Smooth muscle cell (in vitro differentiated cells): Measurements from ENCODE around the gene COL4A4. TPM values are rescaled to one million over a fixed set of nuclear protein-coding genes. Genes with fewer than 3 reads are reported as not detected.

ENCODE experiments used
- DNase-seq: peaks from one replicate; lab custom pipeline; 2025; ENCODE audit not compliant: unreplicated experiment; lab: John Stamatoyannopoulos, UW
- H2AFZ ChIP-seq: fragments of 200-600 bp; sonication (generic); 2 replicates; pipeline ENCODE4 v1.6.0; 2016; ENCODE audit warnings: antibody characterized with exemption, low read depth, mild to moderate bottlenecking
- H3F3A ChIP-seq: fragments of 200-600 bp; sonication (generic); 2 replicates; pipeline ENCODE4 v1.6.0; 2017; ENCODE audit warnings: antibody characterized with exemption, low read depth
- H3K27ac ChIP-seq: fragments of 200-600 bp; sonication (generic); 2 replicates; pipeline ENCODE4 v1.5.1; 2016; ENCODE audit warnings: low read depth, mild to moderate bottlenecking
- H3K27me3 ChIP-seq: fragments of 200-600 bp; sonication (generic); 2 replicates; pipeline ENCODE4 v1.6.1; 2016; ENCODE audit warnings: low read depth, mild to moderate bottlenecking
- H3K36me3 ChIP-seq: fragments of 200-600 bp; sonication (generic); 2 replicates; pipeline ENCODE4 v1.5.1; 2016; ENCODE audit warnings: low read depth
- H3K4me1 ChIP-seq: fragments of 200-600 bp; sonication (generic); 2 replicates; pipeline ENCODE4 v1.5.1; 2016; ENCODE audit warnings: low read depth
- H3K4me2 ChIP-seq: fragments of 200-600 bp; sonication (generic); 2 replicates; pipeline ENCODE4 v1.6.0; 2016; ENCODE audit warnings: mild to moderate bottlenecking
- H3K4me3 ChIP-seq: fragments of 200-600 bp; sonication (generic); 2 replicates; pipeline ENCODE4 v1.5.1; 2016; ENCODE audit warnings: mild to moderate bottlenecking
- H3K79me2 ChIP-seq: fragments of 200-600 bp; sonication (generic); 2 replicates; pipeline ENCODE4 v1.6.0; 2016; ENCODE audit warnings: low read depth, mild to moderate bottlenecking
- H3K9ac ChIP-seq: fragments of 200-600 bp; sonication (generic); 2 replicates; pipeline ENCODE4 v1.6.0; 2016; ENCODE audit warnings: low read depth
- H3K9me3 ChIP-seq: fragments of 200-600 bp; sonication (generic); replicated peaks from 2 replicates; pipeline ENCODE4 v1.5.1; 2016; ENCODE audit warnings: low read depth
- H4K20me1 ChIP-seq: fragments of 200-600 bp; sonication (generic); 2 replicates; pipeline ENCODE4 v1.6.0; 2016; ENCODE audit warnings: low read depth
- CTCF ChIP-seq: fragments of 200-600 bp; sonication (generic); IDR thresholded peaks from 2 replicates; pipeline ENCODE4 v1.5.1; 2017; ENCODE audit warnings: borderline replicate concordance, mild to moderate bottlenecking, antibody characterized with exemption; ENCODE audit not compliant: insufficient read depth, poor library complexity, severe bottlenecking
- WGBS: methylation state at CpG from one replicate; pipeline ENCODE4 v1.1.7; 2016; ENCODE audit warnings: low lambda C conversion rate; 5-methylcytosine and 5-hydroxymethylcytosine counted together
- polyA plus RNA-seq: library from polyadenylated mRNA; unstranded; fragments of >200 nt; fragmentation: Nextera tagmentation; extraction: Ambion mirVana; gene quantifications from 2 replicates; pipeline ENCODE4 v1.2.1, GENCODE V29; 2016
- total RNA-seq: library from RNA; depleted of rRNA; stranded (reverse); fragments of >200 nt; gene quantifications from 2 replicates; pipeline ENCODE4 v1.2.3, GENCODE V29; 2014

COL4A4 gene
- total RNA-seq (under 0.01 and 0.04 TPM in 2 replicates), polyA plus RNA-seq (0.05 and 0.15 TPM in 2 replicates)

GRCh38 chr2:227163998-227164762, at the start of gene COL4A4, which contains the start of gene COL4A3:
COL4A4 (minus strand) TSS chr2:227164205; CDS start chr2:227147483, 16,722 bp downstream.
COL4A3 (plus strand) TSS chr2:227164624; CDS start chr2:227164727, 103 bp downstream.
- DNase-seq, result no peak
- Histone ChIP-seq H3F3A (no peaks in the 10 kb centered on the region), H3K4me2 (peak within 1 kb of the TSS; percentile 91), H3K4me3 (peak within 1 kb of the TSS; percentile 51), H2AFZ (peak within 1 kb of the TSS; percentile 1), H3K79me2 (no peaks in the 10 kb centered on the region), H4K20me1 (no peaks in the 10 kb centered on the region), H3K36me3 (no peaks in the 10 kb centered on the region), H3K4me1 (peaks cover 13% of the 10 kb centered on the region), H3K27me3 (peaks cover 84% of the 10 kb centered on the region), H3K9me3 (peaks cover 6% of the 10 kb centered on the region), H3K27ac (no peak within 1 kb of the TSS), H3K9ac (no peak within 1 kb of the TSS)
- TF ChIP-seq CTCF, result no peak
- WGBS, result 0% methylated on average over 20 of the region's 77 CpGs

GRCh38 chr2:227207573-227207972, 43.6 kb upstream of the COL4A4 start:
- no peak overlapping the region for H3K9ac ChIP-seq
- H3K79me2 ChIP-seq, result no peaks in the 10 kb centered on the region
- no peaks in the 10 kb centered on the region for H3K9me3 ChIP-seq
- no peak for TF ChIP-seq CTCF
- no peak overlapping the region for H3K4me2 ChIP-seq
- H4K20me1 ChIP-seq, result no peaks in the 10 kb centered on the region
- no peaks in the 10 kb centered on the region for H3K36me3 ChIP-seq
- H3K4me3 ChIP-seq, result no peak overlapping the region
- no peaks in the 10 kb centered on the region for H3K27me3 ChIP-seq
- WGBS, result 63% methylated on average over 2 of the region's 2 CpGs
- H3K27ac ChIP-seq, result no peak overlapping the region
- no peak overlapping the region for H2AFZ ChIP-seq
- H3K4me1 ChIP-seq, result peaks cover 18% of the 10 kb centered on the region
- no peaks in the 10 kb centered on the region for H3F3A ChIP-seq
- no peak for DNase-seq

- Histone ChIP-seq H3K4me3 (no peak overlapping the region), H3K79me2 (no peaks in the 10 kb centered on the region), H3K27me3 (no peaks in the 10 kb centered on the region), H3K27ac (no peak overlapping the region), H3K4me2 (no peak overlapping the region), H3F3A (no peaks in the 10 kb centered on the region), H3K9ac (no peak overlapping the region), H3K4me1 (peaks cover 18% of the 10 kb centered on the region), H4K20me1 (no peaks in the 10 kb centered on the region), H3K9me3 (no peaks in the 10 kb centered on the region), H2AFZ (no peak overlapping the region), H3K36me3 (no peaks in the 10 kb centered on the region)
- no peak for TF ChIP-seq CTCF
- 78% methylated on average over 9 of the region's 9 CpGs for WGBS
- DNase-seq, result no peak
These were observed 42.4 kb upstream of the COL4A4 start for GRCh38 chr2:227206406-227206805.
